Mucosa of stomach (tissue), 1 donor: ENCODE data around the gene BRICD5.

ENCODE experiments used
- H3K27me3 ChIP-seq: one replicate; pipeline ENCODE4 v1.7.0; 2013; ENCODE audit warnings: mild to moderate bottlenecking, low read length; ENCODE audit not compliant: control insufficient read depth, insufficient read depth
- H3K36me3 ChIP-seq: one replicate; pipeline ENCODE4 v1.7.0; 2013; ENCODE audit warnings: low read length; ENCODE audit not compliant: control insufficient read depth, insufficient read depth
- H3K4me1 ChIP-seq: one replicate; pipeline ENCODE4 v1.7.0; 2013; ENCODE audit warnings: mild to moderate bottlenecking, low read length; ENCODE audit not compliant: control insufficient read depth, insufficient read depth
- H3K4me3 ChIP-seq: one replicate; pipeline ENCODE4 v1.7.0; 2013; ENCODE audit warnings: low read length
- H3K9ac ChIP-seq: one replicate; pipeline ENCODE4 v1.7.0; 2013; ENCODE audit warnings: mild to moderate bottlenecking, low read length, moderate library complexity
- H3K9me3 ChIP-seq: one replicate; pipeline ENCODE4 v1.7.0; 2013; ENCODE audit warnings: mild to moderate bottlenecking, low read length, moderate library complexity; ENCODE audit not compliant: control insufficient read depth
- donor health status: Pancreatic carcinoma.

BRICD5 gene

GRCh38 chr16:2199621-2200139, 11.0 kb downstream of the BRICD5 start:
- Histone ChIP-seq H3K27me3 (peaks cover 34% of the 10 kb centered on the region), H3K4me3 (no peak overlapping the region), H3K9me3 (no peaks in the 10 kb centered on the region), H3K36me3 (no peaks in the 10 kb centered on the region), H3K4me1 (peaks cover 15% of the 10 kb centered on the region), H3K9ac (no peak overlapping the region)

DNA sequence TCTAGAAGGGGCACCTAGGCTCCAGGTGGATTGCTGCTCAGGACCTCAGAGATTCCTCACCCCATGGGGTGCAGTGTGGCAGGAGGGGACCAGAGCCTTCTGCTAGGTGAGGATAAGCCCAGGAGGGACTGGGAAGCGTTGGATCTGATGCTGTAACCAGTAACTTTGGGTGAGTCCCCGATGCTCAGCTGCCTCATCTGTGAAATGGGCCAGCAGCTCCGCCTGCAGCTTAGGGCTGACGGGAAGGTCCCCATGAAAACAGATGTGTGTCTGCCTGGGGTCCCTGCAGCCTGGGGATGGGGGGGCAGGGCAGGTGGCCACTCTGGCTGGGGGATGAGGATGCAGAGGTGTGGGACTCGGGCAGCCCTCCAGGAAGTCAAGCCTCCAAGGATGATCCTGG, 11.6 kb downstream of the BRICD5 start:
- Histone ChIP-seq H3K27me3 (peaks cover 40% of the 10 kb centered on the region), H3K4me3 (no peak overlapping the region), H3K9ac (no peak overlapping the region), H3K9me3 (no peaks in the 10 kb centered on the region), H3K4me1 (peaks cover 11% of the 10 kb centered on the region), H3K36me3 (no peaks in the 10 kb centered on the region)

- no peak overlapping the region for H3K4me3 ChIP-seq
Observed at GRCh38 chr16:2198283-2198682, 12.4 kb downstream of the BRICD5 start.

DNA sequence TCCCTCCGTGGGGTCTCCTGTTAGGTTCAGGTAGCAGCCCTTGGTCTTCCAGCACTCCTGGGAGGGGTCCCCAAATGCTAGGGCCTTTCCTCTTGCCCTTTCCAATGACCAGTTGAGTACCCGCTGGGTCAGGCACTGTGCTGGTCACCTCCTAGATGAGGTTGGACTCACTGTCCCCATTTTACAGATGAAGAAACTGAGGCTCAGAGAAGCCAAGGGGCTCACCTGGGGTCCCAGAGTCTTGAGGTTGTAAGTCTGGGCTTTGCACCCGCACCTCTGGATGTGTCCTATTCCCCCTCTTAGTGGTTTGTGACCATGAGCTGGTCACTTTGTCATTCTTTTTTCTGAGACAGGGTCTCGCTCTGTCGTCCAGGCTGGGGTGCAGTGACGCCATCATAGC, 12.9 kb downstream of the BRICD5 start:
- Histone ChIP-seq H3K9ac (no peak overlapping the region), H3K36me3 (no peaks in the 10 kb centered on the region), H3K4me3 (no peak overlapping the region), H3K27me3 (peaks cover 43% of the 10 kb centered on the region), H3K4me1 (peaks cover 11% of the 10 kb centered on the region), H3K9me3 (no peaks in the 10 kb centered on the region)

More at GRCh38 chr16:2198283-2198682, 12.4 kb downstream of the BRICD5 start:
- Histone ChIP-seq H3K4me1 (peaks cover 11% of the 10 kb centered on the region), H3K9ac (no peak overlapping the region), H3K27me3 (peaks cover 43% of the 10 kb centered on the region), H3K9me3 (no peaks in the 10 kb centered on the region), H3K36me3 (no peaks in the 10 kb centered on the region)

DNA sequence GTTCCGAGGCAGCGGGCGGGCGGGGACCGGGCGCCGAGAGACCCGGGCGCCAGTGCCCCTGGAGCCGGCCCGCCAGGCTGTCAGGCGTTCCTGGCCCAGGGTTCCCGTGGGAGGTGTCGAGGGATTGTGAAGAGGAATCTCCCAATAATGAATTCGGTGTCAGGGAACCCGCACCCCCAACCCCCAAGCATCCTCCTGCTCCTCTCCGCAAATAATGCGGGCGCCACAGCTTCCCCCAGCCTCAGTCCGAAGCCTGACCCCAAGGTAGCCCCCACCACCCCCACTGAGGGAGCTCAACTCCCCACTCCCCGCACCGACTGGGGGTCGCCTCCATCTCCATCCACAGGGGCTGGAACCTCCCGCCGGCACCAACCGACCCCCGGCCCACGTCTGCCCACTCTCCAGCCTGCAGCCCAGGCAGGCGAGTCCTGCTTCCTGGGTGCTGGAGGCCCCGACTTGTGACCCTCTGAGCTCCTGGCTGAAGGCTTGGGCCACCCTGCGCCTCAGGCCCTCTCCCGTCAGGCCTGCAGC, 13.6 kb downstream of the BRICD5 start:
- Histone ChIP-seq H3K36me3 (no peaks in the 10 kb centered on the region), H3K9me3 (no peaks in the 10 kb centered on the region), H3K4me1 (peaks cover 11% of the 10 kb centered on the region), H3K4me3 (no peak overlapping the region), H3K9ac (no peak overlapping the region), H3K27me3 (peaks cover 43% of the 10 kb centered on the region)

DNA sequence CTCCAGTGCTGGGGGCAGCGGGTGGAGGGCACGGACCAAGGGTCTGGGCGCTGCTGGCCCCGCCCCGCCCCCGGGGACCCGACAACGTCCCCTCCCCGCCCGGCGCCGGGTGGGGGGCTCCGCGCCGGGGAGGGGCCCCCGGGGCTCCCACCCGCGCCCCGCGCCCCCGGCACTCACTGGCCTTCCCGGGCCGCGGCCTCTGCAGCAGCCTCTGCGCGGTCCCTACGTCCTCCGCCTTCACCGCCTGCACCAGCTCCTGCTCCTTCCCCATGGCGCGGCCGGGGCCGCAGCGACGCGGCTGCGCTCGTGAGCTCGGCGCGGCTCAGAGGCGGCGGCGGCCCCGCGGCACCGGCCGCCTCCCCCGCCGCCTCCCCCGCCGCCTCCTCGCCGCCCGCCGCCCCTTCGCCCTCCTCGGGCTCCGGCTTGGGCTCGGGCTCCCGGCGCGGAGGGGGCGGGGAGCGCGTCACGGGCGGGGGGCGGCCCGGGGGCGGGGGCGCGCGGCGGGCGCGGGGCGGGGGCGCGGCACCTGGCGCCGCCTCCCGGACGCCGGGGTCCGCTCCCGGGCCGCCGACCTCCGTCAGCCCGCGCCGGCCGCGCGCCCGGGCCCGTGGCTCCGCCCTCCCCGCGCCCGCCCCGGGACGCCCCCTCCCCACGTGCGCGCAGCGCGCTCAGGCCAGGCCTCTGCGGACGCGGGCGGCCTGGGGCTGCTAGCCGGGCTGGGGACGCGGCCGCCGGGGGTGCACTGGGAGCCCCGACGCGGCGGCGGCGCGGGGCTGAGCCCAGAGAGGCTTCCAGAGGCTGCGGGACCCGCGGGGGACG, 14.3 kb downstream of the BRICD5 start, which contains the start of gene CASKIN1:
Gene CASKIN1 (minus strand): TSS at position 444 of the 819 bp plus-strand sequence. CDS start 173 bp downstream, at position 271.
- Histone ChIP-seq H3K9me3 (no peaks in the 10 kb centered on the region), H3K4me1 (peaks cover 11% of the 10 kb centered on the region), H3K27me3 (peaks cover 43% of the 10 kb centered on the region), H3K36me3 (no peaks in the 10 kb centered on the region), H3K9ac (no peak within 1 kb of the TSS), H3K4me3 (no peak within 1 kb of the TSS)

DNA sequence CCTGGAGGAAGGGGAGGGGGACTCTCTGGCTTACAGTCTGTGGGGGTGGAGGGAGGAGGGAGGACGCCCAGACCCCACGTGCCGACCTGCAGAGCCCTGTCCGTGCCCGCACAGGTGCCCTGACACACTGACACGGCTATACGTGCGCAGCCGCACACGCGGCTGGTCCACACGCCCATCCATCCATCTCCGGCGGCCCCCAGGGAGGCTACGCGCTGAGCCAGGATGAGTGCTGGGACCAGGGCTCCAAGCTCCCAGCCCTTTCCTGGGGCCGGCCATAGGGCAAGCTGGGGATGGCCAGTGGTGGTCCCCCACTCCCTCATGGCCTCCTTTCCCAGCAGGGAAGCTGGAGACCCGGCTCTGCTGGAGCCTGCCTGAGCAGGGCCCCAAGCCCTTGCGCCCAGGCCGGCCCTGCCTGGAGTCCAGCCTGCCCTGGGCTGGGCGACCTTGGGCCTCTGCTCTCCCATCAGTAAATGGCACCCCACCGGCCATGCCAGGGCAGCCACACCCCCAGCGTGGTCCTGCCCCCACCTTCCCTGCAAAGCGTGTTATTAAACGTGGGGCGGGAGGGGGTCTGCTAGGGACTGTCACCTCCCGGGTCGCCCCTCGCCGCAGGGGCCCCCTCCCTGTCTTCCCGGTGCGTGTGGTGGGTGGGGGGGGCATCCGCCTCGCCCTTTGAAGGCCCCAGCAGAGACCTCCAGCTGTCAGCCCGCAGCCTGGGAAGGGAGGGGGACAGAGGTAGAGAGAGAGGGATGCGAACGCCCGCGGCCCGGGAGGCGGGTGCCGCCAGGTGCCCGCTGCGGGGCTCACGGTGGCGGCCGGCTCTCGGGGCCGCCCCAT, 15.1 kb downstream of the BRICD5 start:
- H3K4me3 ChIP-seq = no peak overlapping the region
- H3K27me3 ChIP-seq = peaks cover 43% of the 10 kb centered on the region
- H3K4me1 ChIP-seq = peaks cover 11% of the 10 kb centered on the region
- no peak overlapping the region for H3K9ac ChIP-seq
- H3K9me3 ChIP-seq = no peaks in the 10 kb centered on the region
- H3K36me3 ChIP-seq = no peaks in the 10 kb centered on the region

- Histone ChIP-seq H3K36me3 (no peaks in the 10 kb centered on the region), H3K27me3 (peaks cover 43% of the 10 kb centered on the region), H3K9ac (no peak overlapping the region), H3K9me3 (no peaks in the 10 kb centered on the region), H3K4me1 (peaks cover 11% of the 10 kb centered on the region), H3K4me3 (no peak overlapping the region)
Observed at GRCh38 chr16:2194852-2195321, 15.8 kb downstream of the BRICD5 start.

- no peaks in the 10 kb centered on the region for H3K9me3 ChIP-seq
- H3K36me3 ChIP-seq = no peaks in the 10 kb centered on the region
- H3K4me3 ChIP-seq = no peak overlapping the region
- H3K4me1 ChIP-seq = peaks cover 11% of the 10 kb centered on the region
- H3K9ac ChIP-seq = no peak overlapping the region
- H3K27me3 ChIP-seq = peaks cover 43% of the 10 kb centered on the region
Observed at GRCh38 chr16:2194166-2194834, 16.4 kb downstream of the BRICD5 start.

GRCh38 chr16:2191446-2191706, 19.3 kb downstream of the BRICD5 start:
- peaks cover 23% of the 10 kb centered on the region for H3K27me3 ChIP-seq
- H3K9ac ChIP-seq = no peak overlapping the region
- H3K4me3 ChIP-seq = no peak overlapping the region
- no peaks in the 10 kb centered on the region for H3K9me3 ChIP-seq
- peaks cover 11% of the 10 kb centered on the region for H3K4me1 ChIP-seq
- H3K36me3 ChIP-seq = no peaks in the 10 kb centered on the region

DNA sequence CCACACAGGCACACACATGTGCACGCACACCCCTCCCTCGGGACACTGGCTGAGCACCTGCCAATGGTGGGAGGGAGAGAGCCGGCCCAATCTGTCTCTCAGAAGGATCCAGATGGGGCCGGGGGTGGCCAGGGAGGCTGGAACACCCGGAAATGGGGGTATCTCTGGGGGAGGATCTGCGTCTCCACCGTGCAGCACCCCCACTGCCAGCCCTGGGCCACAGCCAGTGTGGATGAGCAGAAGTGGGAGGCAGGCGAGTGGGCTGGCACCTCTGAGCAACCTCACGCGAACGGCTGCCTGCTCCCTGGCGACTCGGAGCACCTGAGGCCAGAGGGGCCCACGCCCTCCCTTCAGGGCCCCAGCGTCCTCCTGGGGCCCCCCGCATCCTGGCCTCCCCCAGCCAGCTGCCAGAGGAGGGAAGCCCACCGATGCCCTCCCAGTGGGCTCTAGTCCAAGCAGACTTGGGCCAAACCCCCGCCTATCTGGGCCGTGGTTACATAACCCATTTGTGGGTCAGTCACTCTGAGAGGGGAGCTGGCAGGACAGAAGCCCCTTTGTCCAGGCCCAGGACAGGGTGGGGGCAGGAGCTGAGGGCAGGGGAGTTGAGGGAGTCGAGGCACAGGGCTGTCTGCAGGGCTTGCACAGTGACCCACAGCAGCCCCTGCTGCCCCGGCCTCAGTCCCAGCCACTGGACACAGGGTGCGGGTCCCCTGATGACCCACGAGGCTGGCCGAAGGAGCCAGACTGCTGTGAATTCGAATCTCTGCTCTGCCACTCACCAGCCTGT, 19.8 kb downstream of the BRICD5 start:
- Histone ChIP-seq H3K4me1 (peaks cover 10% of the 10 kb centered on the region), H3K36me3 (no peaks in the 10 kb centered on the region), H3K9me3 (no peaks in the 10 kb centered on the region), H3K27me3 (peaks cover 20% of the 10 kb centered on the region), H3K4me3 (no peak overlapping the region), H3K9ac (no peak overlapping the region)
